A549 (cell line): ENCODE data around the gene JAML. TPM values are rescaled to one million over a fixed set of nuclear protein-coding genes. Genes with fewer than 3 reads are reported as not detected.

Experiments used
- ATAC-seq, 2 experiments: fragments of 200-7000 bp in 1 of 2; fragments of >200 bp in 1 of 2; cut with Nextera tagmentation in 1 of 2; cut with Tn5 transposase in 1 of 2; 3 replicates each; pipeline versions ENCODE4 v1.8.0 to v1.9.1; 2018 to 2020; ENCODE audit warnings: mild to moderate bottlenecking in 1 of 2, moderate library complexity in 1 of 2
- CTCF ChIA-PET: fragments of 300-600 bp; sonication (Branson Sonifier 250); formaldehyde crosslinking; extraction: SDS; loops from one replicate; lab custom pipeline; 2021; ENCODE audit warnings: antibody characterized with exemption, inconsistent platforms; lab: Yijun Ruan, JAX
- POLR2A ChIA-PET: fragments of 350-600 bp; formaldehyde crosslinking; extraction: SDS; loops from one replicate; lab custom pipeline; 2021; ENCODE audit warnings: antibody characterized with exemption, inconsistent platforms; lab: Yijun Ruan, JAX
- DNase-seq, 2 experiments: peaks; one replicate each; pipeline versions ENCODE4 v3.0.0 to v3.0.0-alpha.2; 2011 to 2016; ENCODE audit warnings: low read depth in 1 of 2, low spot score in 1 of 2
- FAIRE-seq: peaks from 2 replicates; lab custom pipeline; 2011; peaks lifted over from hg19 to GRCh38; lab: Jason Lieb, UNC
- H3K27ac ChIP-seq, 2 experiments: fragments of >200 bp; sonication (Bioruptor Twin); formaldehyde crosslinking; 3 replicates each; pipeline ENCODE4 v1.5.1; 2016 to 2017
- H3K4me1 ChIP-seq: fragments of >200 bp; sonication (Bioruptor Twin); formaldehyde crosslinking; 3 replicates; pipeline ENCODE4 v1.6.1; 2016
- H3K4me2 ChIP-seq: fragments of >200 bp; sonication (Bioruptor Twin); formaldehyde crosslinking; 3 replicates; pipeline ENCODE4 v1.6.1; 2016
- H3K4me3 ChIP-seq: fragments of >200 bp; sonication (Bioruptor Twin); formaldehyde crosslinking; 3 replicates; pipeline ENCODE4 v1.5.1; 2016
- H3K9me3 ChIP-seq: fragments of >200 bp; sonication (Bioruptor Twin); formaldehyde crosslinking; 3 replicates; pipeline ENCODE4 v1.6.1; 2016
- CBX2 ChIP-seq: fragments of 200-600 bp; sonication (generic); IDR thresholded peaks from 2 replicates; pipeline ENCODE4 v1.6.1; 2016; ENCODE audit warnings: low read depth, mild to moderate bottlenecking, borderline replicate concordance
- FOXS1 ChIP-seq: fragments of 250-450 bp; sonication (Bioruptor Pico); IDR thresholded peaks from 2 replicates; pipeline ENCODE4 v1.5.0; 2020; ENCODE audit warnings: mild to moderate bottlenecking, moderate library complexity
- HEYL ChIP-seq: fragments of 250-450 bp; sonication (Bioruptor Pico); IDR thresholded peaks from 2 replicates; pipeline ENCODE4 v1.8.0; 2021; ENCODE audit warnings: mild to moderate bottlenecking, moderate library complexity
- HOXA7 ChIP-seq: fragments of 250-450 bp; sonication (Bioruptor Pico); IDR thresholded peaks from 2 replicates; pipeline ENCODE4 v1.5.0; 2020; ENCODE audit warnings: mild to moderate bottlenecking, moderate library complexity
- HOXB13 ChIP-seq: fragments of 250-450 bp; sonication (Bioruptor Pico); IDR thresholded peaks from 2 replicates; pipeline ENCODE4 v1.5.0; 2020; ENCODE audit warnings: low read depth, mild to moderate bottlenecking, moderate library complexity
- POLR2A ChIP-seq: IDR thresholded peaks from 2 replicates; pipeline ENCODE4 v1.6.1; 2012; ENCODE audit warnings: mild to moderate bottlenecking, low read length
- RARB ChIP-seq: fragments of 250-450 bp; sonication (Bioruptor Pico); IDR thresholded peaks from 2 replicates; pipeline ENCODE4 v1.8.0; 2021; ENCODE audit warnings: mild to moderate bottlenecking, moderate library complexity
- RFX5 ChIP-seq: fragments of 450-650 bp; IDR thresholded peaks from 2 replicates; pipeline ENCODE4 v1.7.1; 2014; ENCODE audit warnings: antibody characterized with exemption, mild to moderate bottlenecking, moderate library complexity
- RNF2 ChIP-seq: fragments of 200-600 bp; sonication (generic); IDR thresholded peaks from 2 replicates; pipeline ENCODE4 v1.6.1; 2016; ENCODE audit warnings: low read depth, mild to moderate bottlenecking, antibody characterized with exemption, moderate library complexity, borderline replicate concordance
- SMC3 ChIP-seq: fragments of >200 bp; sonication (Bioruptor Twin); formaldehyde crosslinking; IDR thresholded peaks from 3 replicates; pipeline ENCODE4 v1.6.1; 2018; ENCODE audit warnings: inconsistent platforms
- TFCP2L1 ChIP-seq: fragments of 250-450 bp; sonication (Bioruptor Pico); IDR thresholded peaks from 2 replicates; pipeline ENCODE4 v1.5.0; 2021; ENCODE audit warnings: mild to moderate bottlenecking
- TP53 ChIP-seq: fragments of 250-450 bp; sonication (Bioruptor Pico); IDR thresholded peaks from 2 replicates; pipeline ENCODE4 v1.5.0; 2021; ENCODE audit warnings: mild to moderate bottlenecking, moderate library complexity
- ZC3H11A ChIP-seq: fragments of 450-650 bp; IDR thresholded peaks from 2 replicates; pipeline ENCODE4 v1.6.1; 2014; ENCODE audit warnings: antibody characterized with exemption, mild to moderate bottlenecking
- ZFP36 ChIP-seq: fragments of 450-650 bp; IDR thresholded peaks from 2 replicates; pipeline ENCODE4 v1.6.1; 2014; ENCODE audit warnings: borderline replicate concordance; ENCODE audit not compliant: partially characterized antibody
- ZSCAN20 ChIP-seq: fragments of 250-450 bp; sonication (Bioruptor Pico); IDR thresholded peaks from 2 replicates; pipeline ENCODE4 v1.8.0; 2022; ENCODE audit warnings: mild to moderate bottlenecking, moderate library complexity
- WGBS: methylation state at CpG from one replicate; pipeline ENCODE4 v1.1.6; 2017; ENCODE audit errors: missing lambda C conversion rate; 5-methylcytosine and 5-hydroxymethylcytosine counted together
- polyA plus RNA-seq, 4 experiments: library from polyadenylated mRNA; depleted of rRNA in 3 of 4; stranded (reverse); fragments of >200 nt; fragmentation: RNase III in 1 of 4; extraction: RNeasy Plus Mini Kit Qiagen cat#74134 plus additional on column Dnase treatment in 1 of 4; gene quantifications; 2 replicates in 3 of 4; 3 replicates in 1 of 4; pipeline ENCODE4 v1.2.3, GENCODE V29; 2011 to 2017
- TF ChIP-seq, protein P1 (sequence below): fragments of 150-350 bp; IDR thresholded peaks from 2 replicates; pipeline ENCODE4 v1.6.1; 2014; ENCODE audit warnings: low read depth, mild to moderate bottlenecking, low read length
- TF ChIP-seq, protein P2 (sequence below): fragments of >200 bp; sonication (Bioruptor Twin); formaldehyde crosslinking; IDR thresholded peaks from 3 replicates; pipeline ENCODE4 v1.6.1; 2016
- TF ChIP-seq, protein P3 (sequence below): fragments of 250-450 bp; sonication (Bioruptor Pico); IDR thresholded peaks from 2 replicates; pipeline ENCODE4 v1.5.0; 2021; ENCODE audit warnings: mild to moderate bottlenecking, moderate library complexity, borderline replicate concordance
- TF ChIP-seq, protein P4 (sequence below): fragments of 250-450 bp; sonication (Bioruptor Pico); IDR thresholded peaks from 2 replicates; pipeline ENCODE4 v1.5.0; 2020; ENCODE audit warnings: low read depth, mild to moderate bottlenecking, moderate library complexity

Gene JAML
- polyA plus RNA-seq, 2 of the 4 experiments (the other 2 are of a cell fraction) = not detected

DNA sequence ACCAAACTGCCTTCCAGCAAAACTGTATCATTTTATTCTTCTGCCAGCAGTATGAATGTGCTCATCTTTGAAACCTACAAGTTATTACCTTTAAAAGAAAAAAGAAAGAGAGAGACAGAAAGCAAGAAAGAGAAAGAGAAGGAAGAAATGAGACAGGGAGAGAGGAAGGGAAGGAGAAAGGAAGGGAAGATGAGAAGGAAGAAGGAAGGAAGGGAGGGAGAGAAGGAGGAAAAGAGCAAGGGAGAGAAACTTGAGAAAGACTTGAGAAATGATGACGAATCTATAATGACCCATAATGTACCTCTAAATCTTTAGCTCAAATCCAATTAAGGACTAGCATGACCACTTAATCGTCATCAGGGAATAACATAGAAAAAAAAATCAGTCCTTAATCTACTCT lies 11.4 kb upstream of the JAML start:
- H3K9me3 ChIP-seq = no peaks in the 10 kb centered on the region
- no peak for FAIRE-seq
- ChIA-PET POLR2A (no interaction called here), CTCF (interaction anchor here (1.4 kb wide), 1 partner anchor 38 kb away, joined by 3 read pairs; no protein-coding TSS in a partner anchor)
- ATAC-seq = no peak
- H3K4me3 ChIP-seq = no peak overlapping the region
- DNase-seq = no peak
- TF ChIP-seq, protein P1, sequence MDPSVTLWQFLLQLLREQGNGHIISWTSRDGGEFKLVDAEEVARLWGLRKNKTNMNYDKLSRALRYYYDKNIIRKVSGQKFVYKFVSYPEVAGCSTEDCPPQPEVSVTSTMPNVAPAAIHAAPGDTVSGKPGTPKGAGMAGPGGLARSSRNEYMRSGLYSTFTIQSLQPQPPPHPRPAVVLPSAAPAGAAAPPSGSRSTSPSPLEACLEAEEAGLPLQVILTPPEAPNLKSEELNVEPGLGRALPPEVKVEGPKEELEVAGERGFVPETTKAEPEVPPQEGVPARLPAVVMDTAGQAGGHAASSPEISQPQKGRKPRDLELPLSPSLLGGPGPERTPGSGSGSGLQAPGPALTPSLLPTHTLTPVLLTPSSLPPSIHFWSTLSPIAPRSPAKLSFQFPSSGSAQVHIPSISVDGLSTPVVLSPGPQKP = no peak
- TF ChIP-seq RNF2 (no peak), CBX2 (no peak), TFCP2L1 (CRISPR knock-in tag) (no peak), POLR2A (no peak), HEYL (CRISPR knock-in tag) (no peak), ZC3H11A (no peak), HOXA7 (CRISPR knock-in tag) (no peak), RFX5 (no peak), HOXB13 (CRISPR knock-in tag) (no peak)
- TF ChIP-seq, protein P2, sequence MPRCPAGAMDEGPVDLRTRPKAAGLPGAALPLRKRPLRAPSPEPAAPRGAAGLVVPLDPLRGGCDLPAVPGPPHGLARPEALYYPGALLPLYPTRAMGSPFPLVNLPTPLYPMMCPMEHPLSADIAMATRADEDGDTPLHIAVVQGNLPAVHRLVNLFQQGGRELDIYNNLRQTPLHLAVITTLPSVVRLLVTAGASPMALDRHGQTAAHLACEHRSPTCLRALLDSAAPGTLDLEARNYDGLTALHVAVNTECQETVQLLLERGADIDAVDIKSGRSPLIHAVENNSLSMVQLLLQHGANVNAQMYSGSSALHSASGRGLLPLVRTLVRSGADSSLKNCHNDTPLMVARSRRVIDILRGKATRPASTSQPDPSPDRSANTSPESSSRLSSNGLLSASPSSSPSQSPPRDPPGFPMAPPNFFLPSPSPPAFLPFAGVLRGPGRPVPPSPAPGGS = no peak
- TF ChIP-seq, protein P3, sequence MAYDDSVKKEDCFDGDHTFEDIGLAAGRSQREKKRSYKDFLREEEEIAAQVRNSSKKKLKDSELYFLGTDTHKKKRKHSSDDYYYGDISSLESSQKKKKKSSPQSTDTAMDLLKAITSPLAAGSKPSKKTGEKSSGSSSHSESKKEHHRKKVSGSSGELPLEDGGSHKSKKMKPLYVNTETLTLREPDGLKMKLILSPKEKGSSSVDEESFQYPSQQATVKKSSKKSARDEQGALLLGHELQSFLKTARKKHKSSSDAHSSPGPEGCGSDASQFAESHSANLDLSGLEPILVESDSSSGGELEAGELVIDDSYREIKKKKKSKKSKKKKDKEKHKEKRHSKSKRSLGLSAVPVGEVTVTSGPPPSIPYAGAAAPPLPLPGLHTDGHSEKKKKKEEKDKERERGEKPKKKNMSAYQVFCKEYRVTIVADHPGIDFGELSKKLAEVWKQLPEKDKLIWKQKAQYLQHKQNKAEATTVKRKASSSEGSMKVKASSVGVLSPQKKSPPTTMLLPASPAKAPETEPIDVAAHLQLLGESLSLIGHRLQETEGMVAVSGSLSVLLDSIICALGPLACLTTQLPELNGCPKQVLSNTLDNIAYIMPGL = no peak
- WGBS = 9% methylated on average over 2 of the region's 2 CpGs
- H3K27ac ChIP-seq = no peak overlapping the region
- H3K4me2 ChIP-seq = no peak overlapping the region
- H3K4me1 ChIP-seq = no peaks in the 10 kb centered on the region

DNA sequence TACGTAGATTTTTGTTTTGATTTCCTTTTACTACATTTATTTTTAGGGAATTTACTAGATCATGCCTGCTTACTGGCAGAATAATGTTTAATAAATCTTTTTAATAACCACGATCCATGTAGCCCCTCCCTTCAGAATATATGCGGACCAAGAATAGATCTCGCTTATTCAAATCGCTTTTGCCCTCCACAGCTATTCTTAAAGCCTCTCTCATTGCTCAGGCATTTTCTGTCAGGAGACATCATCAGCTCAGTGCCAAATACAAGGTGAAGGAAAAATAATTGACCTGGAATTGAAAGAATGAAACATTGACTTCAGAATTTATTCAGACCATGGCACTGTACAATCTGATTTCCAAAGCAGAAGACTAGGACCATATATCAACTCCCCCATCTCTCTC lies 10.0 kb upstream of the JAML start:
- FAIRE-seq (no peak), DNase-seq (no peak), ATAC-seq (no peak)
- TF ChIP-seq HOXA7 (CRISPR knock-in tag) (no peak), TP53 (CRISPR knock-in tag) (no peak), HEYL (CRISPR knock-in tag) (no peak), ZSCAN20 (CRISPR knock-in tag) (no peak), FOXS1 (CRISPR knock-in tag) (no peak), SMC3 (no peak)
- TF ChIP-seq, protein P4, sequence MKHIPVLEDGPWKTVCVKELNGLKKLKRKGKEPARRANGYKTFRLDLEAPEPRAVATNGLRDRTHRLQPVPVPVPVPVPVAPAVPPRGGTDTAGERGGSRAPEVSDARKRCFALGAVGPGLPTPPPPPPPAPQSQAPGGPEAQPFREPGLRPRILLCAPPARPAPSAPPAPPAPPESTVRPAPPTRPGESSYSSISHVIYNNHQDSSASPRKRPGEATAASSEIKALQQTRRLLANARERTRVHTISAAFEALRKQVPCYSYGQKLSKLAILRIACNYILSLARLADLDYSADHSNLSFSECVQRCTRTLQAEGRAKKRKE (CRISPR knock-in tag) = no peak
- WGBS = 74% methylated on average over 5 of the region's 5 CpGs
- no peak overlapping the region for H3K4me2 ChIP-seq
- H3K27ac ChIP-seq = no peak overlapping the region
- H3K9me3 ChIP-seq = no peaks in the 10 kb centered on the region
- H3K4me1 ChIP-seq = no peaks in the 10 kb centered on the region
- ChIA-PET CTCF (no interaction called here), POLR2A (no interaction called here)
- H3K4me3 ChIP-seq = no peak overlapping the region

DNA sequence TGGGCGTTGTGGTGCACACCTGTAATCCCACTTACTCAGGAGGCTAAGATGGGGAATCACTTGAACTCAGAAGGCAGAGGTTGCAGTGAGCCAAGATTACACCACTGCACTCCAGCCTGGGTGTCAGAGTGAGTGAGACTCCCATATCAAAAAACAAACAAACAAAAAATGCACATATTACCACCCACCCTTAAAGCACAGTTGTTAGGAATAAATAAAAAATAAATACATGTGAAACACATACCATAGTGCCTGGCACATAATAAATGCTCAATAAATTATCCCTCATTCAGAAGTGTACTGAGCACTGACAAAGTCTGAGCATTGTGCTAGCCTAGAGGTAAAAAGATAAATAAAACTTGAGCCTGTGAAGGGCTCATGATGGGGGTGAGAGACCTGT lies 9.0 kb upstream of the JAML start:
- Histone ChIP-seq H3K4me3 (no peak overlapping the region), H3K4me1 (no peaks in the 10 kb centered on the region), H3K27ac (no peak overlapping the region), H3K4me2 (no peak overlapping the region), H3K9me3 (no peaks in the 10 kb centered on the region)
- no peak for ATAC-seq
- FAIRE-seq = no peak
- 29% methylated on average over 1 of the region's 1 CpG for WGBS
- ChIA-PET POLR2A (no interaction called here), CTCF (no interaction called here)
- no peak for DNase-seq
- no peak for TF ChIP-seq ZFP36
- TF ChIP-seq, protein P2 = no peak
- no peak for TF ChIP-seq RARB
